Thoracic aorta (tissue), 2 donors: ENCODE results near the gene VHLL. TPM values are rescaled to one million over a fixed set of nuclear protein-coding genes. Genes with fewer than 3 reads are reported as not detected.
A peak's percentile ranks its signal among the peaks of the same experiment; 100 is the strongest.

Experiments
- ATAC-seq: fragments of 150-250 bp; one replicate; pipeline ENCODE4 v1.8.0; 2017; ENCODE audit warnings: low read depth; ENCODE audit not compliant: insufficient number of reproducible peaks, low FRiP score
- DNase-seq: peaks from one replicate; pipeline ENCODE4 v3.0.0-alpha.2; 2020; ENCODE audit warnings: low spot score
- H3K27ac ChIP-seq, 2 donors: fragments of 200-600 bp; sonication (generic); 1 replicate in 1 of 2; 2 replicates in 1 of 2; pipeline ENCODE4 v1.5.1; 2016; ENCODE audit warnings: mild to moderate bottlenecking in 2 of 2, moderate library complexity in 2 of 2
- H3K27me3 ChIP-seq: fragments of 200-600 bp; sonication (generic); replicated peaks from 2 replicates; pipeline ENCODE4 v1.6.0; 2016; ENCODE audit warnings: mild to moderate bottlenecking; ENCODE audit not compliant: insufficient read depth
- H3K36me3 ChIP-seq: fragments of 200-600 bp; sonication (generic); one replicate; pipeline ENCODE4 v1.5.1; 2016
- H3K4me1 ChIP-seq, 2 donors: fragments of 200-600 bp; sonication (generic); 1 replicate in 1 of 2; 2 replicates in 1 of 2; pipeline versions ENCODE4 v1.5.1 to v1.6.0; 2016; ENCODE audit warnings: low read depth in 2 of 2, mild to moderate bottlenecking in 1 of 2; ENCODE audit not compliant: control insufficient read depth in 1 of 2
- H3K4me3 ChIP-seq: fragments of 200-600 bp; sonication (generic); 2 replicates; pipeline ENCODE4 v1.5.1; 2016; ENCODE audit warnings: mild to moderate bottlenecking
- H3K9me3 ChIP-seq: fragments of 200-600 bp; sonication (generic); 2 replicates; pipeline ENCODE4 v1.5.1; 2016
- total RNA-seq, 2 donors: library from RNA; depleted of rRNA; stranded (reverse); fragments of >200 nt; gene quantifications; one replicate each; pipeline versions ENCODE4 v1.1.0 to v1.2.3, GENCODE V29; 2016
- TF ChIP-seq, protein P1 (sequence below): fragments of 200-600 bp; sonication (generic); IDR thresholded peaks from one replicate; pipeline ENCODE4 v1.5.1; 2019; ENCODE audit warnings: antibody characterized with exemption

The VHLL gene
- total RNA-seq, 2 donors from 2014 or later = not detected

- DNase-seq (no peak), ATAC-seq (no peak)
- H3K4me1 ChIP-seq = peaks cover 0 to under 1% of the 10 kb centered on the region in 2 donors
- H3K27me3 ChIP-seq = no peaks in the 10 kb centered on the region
- H3K9me3 ChIP-seq = no peaks in the 10 kb centered on the region
- H3K36me3 ChIP-seq = no peaks in the 10 kb centered on the region
- no peak overlapping the region for H3K4me3 ChIP-seq
- H3K27ac ChIP-seq = no peak overlapping the region
- TF ChIP-seq, protein P1, sequence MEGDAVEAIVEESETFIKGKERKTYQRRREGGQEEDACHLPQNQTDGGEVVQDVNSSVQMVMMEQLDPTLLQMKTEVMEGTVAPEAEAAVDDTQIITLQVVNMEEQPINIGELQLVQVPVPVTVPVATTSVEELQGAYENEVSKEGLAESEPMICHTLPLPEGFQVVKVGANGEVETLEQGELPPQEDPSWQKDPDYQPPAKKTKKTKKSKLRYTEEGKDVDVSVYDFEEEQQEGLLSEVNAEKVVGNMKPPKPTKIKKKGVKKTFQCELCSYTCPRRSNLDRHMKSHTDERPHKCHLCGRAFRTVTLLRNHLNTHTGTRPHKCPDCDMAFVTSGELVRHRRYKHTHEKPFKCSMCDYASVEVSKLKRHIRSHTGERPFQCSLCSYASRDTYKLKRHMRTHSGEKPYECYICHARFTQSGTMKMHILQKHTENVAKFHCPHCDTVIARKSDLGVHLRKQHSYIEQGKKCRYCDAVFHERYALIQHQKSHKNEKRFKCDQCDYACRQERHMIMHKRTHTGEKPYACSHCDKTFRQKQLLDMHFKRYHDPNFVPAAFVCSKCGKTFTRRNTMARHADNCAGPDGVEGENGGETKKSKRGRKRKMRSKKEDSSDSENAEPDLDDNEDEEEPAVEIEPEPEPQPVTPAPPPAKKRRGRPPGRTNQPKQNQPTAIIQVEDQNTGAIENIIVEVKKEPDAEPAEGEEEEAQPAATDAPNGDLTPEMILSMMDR = no peak
Observed at GRCh38 chr1:156342166-156342955, 43.3 kb upstream of the VHLL start.

GRCh38 chr1:156338180-156338976, 39.3 kb upstream of the VHLL start, which contains the start of the genes CCT3 and TSACC:
TSS of gene CCT3 (minus strand) at chr1:156338292. CDS start at chr1:156338184, 108 bp downstream.
TSS of gene TSACC (plus strand) at chr1:156338526. CDS start at chr1:156339758, 1,232 bp downstream.
- Histone ChIP-seq H3K4me3 (peak within 1 kb of the TSS; percentile 94), H3K27ac (peak within 1 kb of the TSS; percentile 61 to 68), H3K27me3 (no peaks in the 10 kb centered on the region), H3K36me3 (peaks cover 5% of the 10 kb centered on the region), H3K4me1 (peaks cover 12 to 18% of the 10 kb centered on the region in 2 donors), H3K9me3 (no peaks in the 10 kb centered on the region)
- peak; percentile 99 for DNase-seq
- peak; percentile 91 for ATAC-seq
- TF ChIP-seq, protein P1 = no peak

DNA sequence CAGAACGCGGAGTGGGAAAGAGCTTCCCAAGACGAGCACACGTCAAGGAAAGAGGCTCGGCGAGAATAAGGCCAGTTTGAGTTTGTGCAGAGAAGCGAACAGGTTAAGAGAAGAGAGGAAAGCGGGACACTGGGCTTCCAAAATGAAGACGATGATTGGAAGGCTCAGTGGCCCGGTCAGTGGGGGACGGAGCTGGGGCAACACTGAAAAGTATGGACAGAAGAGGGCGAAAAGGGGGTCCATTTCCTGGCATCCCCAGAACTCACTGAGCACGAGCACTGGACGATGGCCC, 38.7 kb upstream of the VHLL start:
- peak overlapping the region; percentile 61 to 63 for H3K27ac ChIP-seq

GRCh38 chr1:156337052-156337887, 38.2 kb upstream of the VHLL start:
- TF ChIP-seq, protein P1 = no peak
- Histone ChIP-seq H3K27ac (peak overlapping the region; percentile 61 to 63), H3K9me3 (no peaks in the 10 kb centered on the region), H3K27me3 (no peaks in the 10 kb centered on the region), H3K36me3 (peaks cover 17% of the 10 kb centered on the region), H3K4me3 (peak overlapping the region; percentile 94), H3K4me1 (peaks cover 12 to 18% of the 10 kb centered on the region in 2 donors)
- no peak for DNase-seq
- no peak for ATAC-seq

More for the DNA sequence above, 38.7 kb upstream of the VHLL start:
- TF ChIP-seq, protein P1 = no peak
- DNase-seq (no peak), ATAC-seq (no peak)
- Histone ChIP-seq H3K4me1 (peaks cover 12 to 18% of the 10 kb centered on the region in 2 donors), H3K4me3 (peak overlapping the region; percentile 94), H3K9me3 (no peaks in the 10 kb centered on the region), H3K27me3 (no peaks in the 10 kb centered on the region), H3K36me3 (peaks cover 11% of the 10 kb centered on the region)
